Measurements from ENCODE around the gene GRIP1. TPM values are rescaled to one million over a fixed set of nuclear protein-coding genes. Genes with fewer than 3 reads are reported as not detected.

GRIP1 gene
- total RNA-seq, 3 donors from 2014 or later (not counting 1 experiment from before 2014, with no cell fraction given): 1.3 to 3.6 (median 1.7) TPM

GRCh38 chr12:66662729-66663128 lies 16.1 kb downstream of the GRIP1 start:
- Mint-ChIP-seq H3K4me3 (no peak overlapping the region), H3K27ac (no peak overlapping the region), H3K4me1 (no peaks in the 10 kb centered on the region), H3K27me3 (ENCODE audit: low read depth in 2 of 2) (peaks cover 27 to 64% of the 10 kb centered on the region in 2 donors), H3K9me3 (no peaks in the 10 kb centered on the region), H3K36me3 (no peaks in the 10 kb centered on the region)
- no peaks in the 10 kb centered on the region for H3K36me3 ChIP-seq (ENCODE audit: control insufficient read depth, insufficient read depth, low read length)
- H3K4me1 ChIP-seq (ENCODE audit: control insufficient read depth, insufficient read depth, low read length): no peaks in the 10 kb centered on the region
- ATAC-seq: no peak
- H3K27ac ChIP-seq (ENCODE audit: low read length): no peak overlapping the region
- no peaks in the 10 kb centered on the region for H3K9me3 ChIP-seq (ENCODE audit: control insufficient read depth, insufficient read depth, low read length)
- intact Hi-C loops (cut with micrococcal nuclease): no loop called here
- H3K4me3 ChIP-seq (ENCODE audit: low read length): no peak overlapping the region
- no CpG with 5 or more reads among the region's 1 CpG for WGBS (ENCODE audit: insufficient coverage)
- TF ChIP-seq CTCF (IDR thresholded peaks at IDR 0.05): no peak
- DNase-seq: no peak
- peaks cover 2% of the 10 kb centered on the region for H3K27me3 ChIP-seq (ENCODE audit: control insufficient read depth, insufficient read depth, low read length)

GRCh38 chr12:66662179-66662578 lies 16.7 kb downstream of the GRIP1 start:
- no peak overlapping the region for H3K4me3 ChIP-seq (ENCODE audit: low read length)
- Mint-ChIP-seq H3K4me1 (no peaks in the 10 kb centered on the region), H3K36me3 (no peaks in the 10 kb centered on the region), H3K27me3 (ENCODE audit: low read depth in 2 of 2) (peaks cover 28 to 67% of the 10 kb centered on the region in 2 donors), H3K27ac (no peak overlapping the region), H3K9me3 (no peaks in the 10 kb centered on the region), H3K4me3 (no peak overlapping the region)
- H3K4me1 ChIP-seq (ENCODE audit: control insufficient read depth, insufficient read depth, low read length): no peaks in the 10 kb centered on the region
- no peak overlapping the region for H3K27ac ChIP-seq (ENCODE audit: low read length)
- ATAC-seq (no peak), DNase-seq (no peak)
- intact Hi-C loops (cut with micrococcal nuclease): no loop called here
- H3K27me3 ChIP-seq (ENCODE audit: control insufficient read depth, insufficient read depth, low read length): peaks cover 2% of the 10 kb centered on the region
- no peaks in the 10 kb centered on the region for H3K36me3 ChIP-seq (ENCODE audit: control insufficient read depth, insufficient read depth, low read length)
- H3K9me3 ChIP-seq (ENCODE audit: control insufficient read depth, insufficient read depth, low read length): no peaks in the 10 kb centered on the region
- no peak for TF ChIP-seq CTCF (IDR thresholded peaks at IDR 0.05)

DNA sequence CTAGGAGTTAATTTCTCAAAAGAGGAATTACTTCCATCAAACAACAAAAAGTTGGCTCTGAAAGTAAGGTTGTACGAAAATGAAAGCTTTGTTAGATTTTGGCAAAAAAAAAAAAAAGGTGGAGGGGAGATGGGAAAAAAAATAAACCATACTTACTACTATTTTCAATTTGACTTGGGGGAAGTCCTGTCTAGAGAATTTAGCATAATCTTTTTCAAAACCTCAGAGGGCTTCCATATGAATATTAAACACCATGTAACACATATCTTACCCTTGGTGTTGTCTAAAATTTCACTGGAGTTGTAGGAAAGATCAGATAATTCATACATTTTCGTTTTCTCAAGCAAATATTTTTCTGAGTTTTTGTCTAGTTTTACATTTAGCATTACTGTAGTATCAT lies 17.5 kb downstream of the GRIP1 start:
- no peak for DNase-seq
- ATAC-seq: no peak
- Mint-ChIP-seq H3K36me3 (no peaks in the 10 kb centered on the region), H3K4me3 (no peak overlapping the region), H3K4me1 (no peaks in the 10 kb centered on the region), H3K9me3 (no peaks in the 10 kb centered on the region), H3K27me3 (ENCODE audit: low read depth in 2 of 2) (peaks cover 24 to 59% of the 10 kb centered on the region in 2 donors), H3K27ac (no peak overlapping the region)
- no peak overlapping the region for H3K4me3 ChIP-seq (ENCODE audit: low read length)
- intact Hi-C loops (cut with micrococcal nuclease): no loop called here
- no peaks in the 10 kb centered on the region for H3K4me1 ChIP-seq (ENCODE audit: control insufficient read depth, insufficient read depth, low read length)
- no peaks in the 10 kb centered on the region for H3K36me3 ChIP-seq (ENCODE audit: control insufficient read depth, insufficient read depth, low read length)
- H3K27ac ChIP-seq (ENCODE audit: low read length): no peak overlapping the region
- no peaks in the 10 kb centered on the region for H3K9me3 ChIP-seq (ENCODE audit: control insufficient read depth, insufficient read depth, low read length)
- TF ChIP-seq CTCF (IDR thresholded peaks at IDR 0.05): no peak
- no CpG with 5 or more reads among the region's 2 CpGs for WGBS (ENCODE audit: insufficient coverage)
- H3K27me3 ChIP-seq (ENCODE audit: control insufficient read depth, insufficient read depth, low read length): peaks cover 2% of the 10 kb centered on the region

GRCh38 chr12:66653796-66654195 lies 25.1 kb downstream of the GRIP1 start:
- DNase-seq: no peak
- Mint-ChIP-seq H3K4me1 (no peaks in the 10 kb centered on the region), H3K9me3 (no peaks in the 10 kb centered on the region), H3K36me3 (no peaks in the 10 kb centered on the region), H3K4me3 (no peak overlapping the region), H3K27ac (no peak overlapping the region), H3K27me3 (ENCODE audit: low read depth in 2 of 2) (peaks cover 6 to 10% of the 10 kb centered on the region in 2 donors)
- H3K4me1 ChIP-seq (ENCODE audit: control insufficient read depth, insufficient read depth, low read length): no peaks in the 10 kb centered on the region
- peaks cover 2% of the 10 kb centered on the region for H3K27me3 ChIP-seq (ENCODE audit: control insufficient read depth, insufficient read depth, low read length)
- H3K27ac ChIP-seq (ENCODE audit: low read length): no peak overlapping the region
- WGBS (ENCODE audit: insufficient coverage): 100% methylated on average over 1 of the region's 1 CpG
- intact Hi-C loops (cut with micrococcal nuclease): no loop called here
- ATAC-seq: no peak
- TF ChIP-seq CTCF (IDR thresholded peaks at IDR 0.05): no peak
- no peaks in the 10 kb centered on the region for H3K36me3 ChIP-seq (ENCODE audit: control insufficient read depth, insufficient read depth, low read length)
- no peak overlapping the region for H3K4me3 ChIP-seq (ENCODE audit: low read length)
- H3K9me3 ChIP-seq (ENCODE audit: control insufficient read depth, insufficient read depth, low read length): no peaks in the 10 kb centered on the region

Measured in natural killer cell (primary cell).